GM21367 (cell line): Measurements from ENCODE around the gene UBR7.
"Not testable (repeated sequence)": the region's sequence is repeated elsewhere in the genome, so short reads cannot be mapped to it uniquely, and the experiment has no call there.

Source experiments
- ATAC-seq: cut with Tn5 transposase; IDR thresholded peaks from one replicate; pipeline ENCODE4 v1.9.1; 2021; ENCODE audit not compliant: unreplicated experiment

UBR7 gene

GRCh38 chr14:93195316-93195999, 11.6 kb upstream of the UBR7 start:
- no peak for ATAC-seq

- ATAC-seq, result no peak
These were observed 8.0 kb upstream of the UBR7 start for GRCh38 chr14:93199031-93199430.

- ATAC-seq, result no peak
These were observed 6.5 kb upstream of the UBR7 start for GRCh38 chr14:93200553-93200952.

- ATAC-seq, result no peak
These were observed 5.8 kb upstream of the UBR7 start for GRCh38 chr14:93201155-93201704.

- peak; percentile 29 for ATAC-seq
These were observed 632 bp downstream of the UBR7 start for GRCh38 chr14:93207468-93208308.

GRCh38 chr14:93212432-93212831, 5.4 kb downstream of the UBR7 start:
- peak; percentile 66 for ATAC-seq

- ATAC-seq, result no peak
These were observed 7.5 kb downstream of the UBR7 start for GRCh38 chr14:93214598-93214997.

- no peak for ATAC-seq
These were observed 12.2 kb downstream of the UBR7 start for GRCh38 chr14:93219103-93219726.

- ATAC-seq, result no peak
These were observed 13.5 kb downstream of the UBR7 start for GRCh38 chr14:93220509-93220908.

GRCh38 chr14:93223565-93223964, 16.5 kb downstream of the UBR7 start:
- ATAC-seq, result no peak

GRCh38 chr14:93228550-93228949, 21.5 kb downstream of the UBR7 start:
- ATAC-seq, result no peak

- no peak for ATAC-seq
These were observed 23.5 kb downstream of the UBR7 start for GRCh38 chr14:93230539-93230938.

GRCh38 chr14:93231129-93231979, 24.3 kb downstream of the UBR7 start:
- ATAC-seq, result no peak

GRCh38 chr14:93232159-93232558, 25.1 kb downstream of the UBR7 start:
- no peak for ATAC-seq

- ATAC-seq, result not testable (repeated sequence)
These were observed 26.0 kb downstream of the UBR7 start for GRCh38 chr14:93233078-93233477.

GRCh38 chr14:93234798-93235197, 27.7 kb downstream of the UBR7 start:
- ATAC-seq, result no peak

- ATAC-seq, result no peak
These were observed 33.0 kb downstream of the UBR7 start for GRCh38 chr14:93239869-93240677.

- ATAC-seq, result no peak
These were observed 33.6 kb downstream of the UBR7 start for GRCh38 chr14:93240678-93241000.

GRCh38 chr14:93245764-93246420, 38.8 kb downstream of the UBR7 start:
- ATAC-seq, result no peak

GRCh38 chr14:93246534-93246933, 39.5 kb downstream of the UBR7 start:
- no peak for ATAC-seq
